ENCODE data around the gene SF3B4.

The SF3B4 gene

DNA sequence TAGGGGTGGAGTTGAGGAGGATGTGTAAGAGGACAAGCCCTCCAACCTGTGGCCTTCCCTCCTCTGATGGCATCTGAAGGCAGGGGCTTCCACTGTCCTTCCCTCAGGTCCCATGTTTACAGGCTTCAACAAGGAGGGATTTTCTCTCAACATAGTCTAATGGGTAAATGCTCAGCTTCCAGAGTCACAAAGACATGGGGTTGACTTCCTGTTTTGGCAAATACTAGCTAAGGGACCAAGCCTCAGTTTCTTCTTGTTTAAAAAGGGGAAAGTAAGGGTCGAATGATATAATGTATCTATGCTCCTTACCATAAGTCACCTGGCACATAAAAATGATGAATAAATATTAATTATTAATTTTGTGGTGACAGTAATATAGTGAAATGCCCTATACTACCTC is 13.1 kb downstream of the SF3B4 start:
- ChIA-PET POLR2A (interaction anchor here (2.4 to 2.7 kb wide), 2 partner anchors 14 to 27 kb away, joined by 13 to 23 read pairs; a partner anchor contains a TSS), CTCF (interaction anchor here (0.5 kb wide), 1 partner anchor 271 kb away, joined by 3 read pairs; no protein-coding TSS in a partner anchor)
- no peak for TF ChIP-seq SP1 (IDR thresholded peaks at IDR 0.05)
- no peak for TF ChIP-seq SUZ12 (IDR thresholded peaks at IDR 0.05)
- TF ChIP-seq, protein P1, sequence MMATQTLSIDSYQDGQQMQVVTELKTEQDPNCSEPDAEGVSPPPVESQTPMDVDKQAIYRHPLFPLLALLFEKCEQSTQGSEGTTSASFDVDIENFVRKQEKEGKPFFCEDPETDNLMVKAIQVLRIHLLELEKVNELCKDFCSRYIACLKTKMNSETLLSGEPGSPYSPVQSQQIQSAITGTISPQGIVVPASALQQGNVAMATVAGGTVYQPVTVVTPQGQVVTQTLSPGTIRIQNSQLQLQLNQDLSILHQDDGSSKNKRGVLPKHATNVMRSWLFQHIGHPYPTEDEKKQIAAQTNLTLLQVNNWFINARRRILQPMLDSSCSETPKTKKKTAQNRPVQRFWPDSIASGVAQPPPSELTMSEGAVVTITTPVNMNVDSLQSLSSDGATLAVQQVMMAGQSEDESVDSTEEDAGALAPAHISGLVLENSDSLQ (IDR thresholded peaks at IDR 0.05), result no peak
- TF ChIP-seq HDGF (IDR thresholded peaks at IDR 0.05; ENCODE audit: borderline replicate concordance), result no peak
- no peak for TF ChIP-seq BHLHE40 (IDR thresholded peaks at IDR 0.05; ENCODE audit: borderline replicate concordance)
- no peak for TF ChIP-seq LEF1 (IDR thresholded peaks at IDR 0.05; ENCODE audit: borderline replicate concordance)
- no peak for TF ChIP-seq FOXK2 (IDR thresholded peaks at IDR 0.05)
- no peak for TF ChIP-seq ZNF384 (IDR thresholded peaks at IDR 0.05)
- TF ChIP-seq TARDBP (IDR thresholded peaks at IDR 0.05), result no peak
- no peak for TF ChIP-seq L3MBTL2 (conservative IDR thresholded peaks at IDR 0.05)
- TF ChIP-seq FOXA1 (IDR thresholded peaks at IDR 0.05), result no peak
- TF ChIP-seq ARNT (IDR thresholded peaks at IDR 0.05), result no peak
- no peak for TF ChIP-seq FOXM1 (IDR thresholded peaks at IDR 0.05; ENCODE audit: borderline replicate concordance)
- TF ChIP-seq ELF4 (IDR thresholded peaks at IDR 0.05), result no peak
- no peak for TF ChIP-seq CTBP1 (IDR thresholded peaks at IDR 0.05; ENCODE audit: borderline replicate concordance)
- no peak for TF ChIP-seq NFRKB (IDR thresholded peaks at IDR 0.05)
- no peak for DNase-seq (ENCODE audit: extremely low spot score)

DNA sequence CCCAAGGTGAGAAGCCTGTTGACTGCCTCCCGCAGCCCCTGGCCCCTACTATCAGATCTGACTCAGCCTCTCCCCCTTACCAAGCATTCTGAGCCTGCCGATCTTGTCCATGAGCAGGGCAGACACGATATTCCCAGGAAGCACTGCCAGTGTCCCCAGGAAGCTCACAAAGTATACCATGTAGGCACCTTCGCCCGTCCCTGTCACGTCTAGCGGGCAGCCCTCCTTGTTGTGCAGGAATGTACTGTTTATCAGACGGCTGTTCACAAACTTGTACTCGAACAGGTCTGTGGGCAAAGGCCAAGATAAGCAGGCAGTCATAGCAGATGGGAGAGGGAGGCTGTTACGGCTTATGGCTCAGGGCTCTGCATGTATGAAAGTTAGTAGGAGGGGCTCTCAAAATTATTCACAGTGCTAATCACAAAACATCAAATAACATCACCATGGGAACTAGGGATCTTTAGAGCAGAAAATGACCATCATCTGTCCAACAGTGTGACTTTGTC is 21.0 kb downstream of the SF3B4 start:
- ChIA-PET CTCF (no interaction called here), POLR2A (interaction anchor here (1.1 kb wide), 1 partner anchor 27 kb away, joined by 3 read pairs; no protein-coding TSS in a partner anchor)
- TF ChIP-seq ZNF384 (IDR thresholded peaks at IDR 0.05) (no peak), TARDBP (IDR thresholded peaks at IDR 0.05) (no peak), L3MBTL2 (conservative IDR thresholded peaks at IDR 0.05) (no peak)
- TF ChIP-seq, protein P1 (IDR thresholded peaks at IDR 0.05), result no peak
- peak; percentile 4 for DNase-seq (ENCODE audit: extremely low spot score)

DNA sequence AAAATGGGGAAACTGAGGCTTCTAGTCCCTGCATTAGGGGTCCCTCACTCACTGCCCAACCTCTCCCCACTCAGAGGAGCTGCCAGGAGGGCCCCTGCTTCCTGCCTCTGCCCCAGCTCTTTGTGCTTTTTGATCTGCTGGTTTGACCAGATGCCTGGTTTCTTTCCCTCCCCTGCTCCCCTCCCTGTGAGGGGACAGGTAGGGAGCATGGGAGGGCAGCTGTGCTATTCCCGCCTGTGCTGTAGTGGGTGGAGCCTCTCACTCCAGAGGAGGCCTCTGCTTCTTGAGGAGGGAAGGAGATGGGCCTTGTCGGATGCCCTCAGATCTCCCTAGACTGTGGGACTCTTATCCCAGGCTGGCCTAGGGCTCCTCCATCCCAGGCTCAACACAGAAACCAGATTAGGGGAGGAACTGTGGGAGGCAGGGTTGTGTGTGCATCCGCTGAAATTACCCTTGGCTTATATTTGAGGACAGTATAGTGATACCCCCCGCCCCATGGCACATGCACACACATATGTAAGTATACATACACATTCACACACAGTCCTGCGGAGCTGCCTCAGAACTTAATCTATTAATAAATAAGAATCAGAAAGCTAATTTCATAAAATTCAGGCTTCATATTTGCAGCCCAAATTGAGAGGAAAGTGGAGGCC is 23.6 kb downstream of the SF3B4 start:
- POLR2A ChIA-PET, result interaction anchor here (1.1 to 2.3 kb wide), 3 partner anchors 14 to 24 kb away, joined by 5 to 14 read pairs (median 5); a partner anchor contains a TSS
- CTCF ChIA-PET, result no interaction called here
- no peak for DNase-seq (ENCODE audit: extremely low spot score)
- TF ChIP-seq, protein P1 (IDR thresholded peaks at IDR 0.05), result no peak
- TF ChIP-seq BHLHE40 (IDR thresholded peaks at IDR 0.05; ENCODE audit: borderline replicate concordance) (no peak), HDGF (IDR thresholded peaks at IDR 0.05; ENCODE audit: borderline replicate concordance) (no peak), FOXA1 (IDR thresholded peaks at IDR 0.05) (no peak), ELF4 (IDR thresholded peaks at IDR 0.05) (no peak), LEF1 (IDR thresholded peaks at IDR 0.05; ENCODE audit: borderline replicate concordance) (no peak), ARNT (IDR thresholded peaks at IDR 0.05) (no peak), NFRKB (IDR thresholded peaks at IDR 0.05) (no peak), L3MBTL2 (conservative IDR thresholded peaks at IDR 0.05) (no peak), ZNF384 (IDR thresholded peaks at IDR 0.05) (no peak)

DNA sequence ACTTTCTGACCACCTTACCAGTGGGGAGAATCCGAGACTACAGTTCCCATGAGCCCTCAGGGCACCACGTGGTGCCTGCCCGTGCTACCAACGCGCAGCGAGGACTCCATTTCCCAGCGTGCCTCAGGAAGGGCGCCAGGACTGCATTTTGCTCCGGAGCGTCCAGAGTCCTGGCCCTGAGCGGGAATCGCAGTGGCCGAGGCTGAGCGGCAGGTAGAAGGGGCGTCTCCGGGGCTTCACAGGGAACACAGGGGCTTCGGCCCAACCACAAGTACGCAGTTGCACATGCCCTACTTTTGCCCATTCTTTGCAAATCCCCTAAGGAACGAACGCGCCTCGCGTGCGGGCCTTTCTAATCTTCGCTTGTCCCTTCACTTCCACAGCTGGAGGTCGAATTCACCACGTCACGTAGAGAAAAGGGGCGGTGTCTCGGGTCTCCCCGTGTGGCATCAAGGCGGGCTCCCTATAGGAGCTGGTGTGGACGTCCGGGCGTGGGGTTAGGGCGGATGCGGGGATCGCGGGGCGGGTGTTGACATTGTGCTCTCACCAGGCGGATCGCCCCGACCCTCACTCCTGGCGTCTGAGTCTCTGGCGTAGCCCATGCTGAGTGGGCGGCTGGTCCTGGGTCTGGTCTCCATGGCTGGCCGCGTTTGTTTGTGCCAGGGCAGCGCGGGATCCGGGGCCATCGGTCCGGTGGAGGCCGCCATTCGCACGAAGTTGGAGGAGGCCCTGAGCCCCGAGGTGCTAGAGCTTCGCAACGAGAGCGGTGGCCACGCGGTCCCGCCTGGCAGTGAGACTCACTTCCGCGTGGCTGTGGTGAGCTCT is 27.9 kb downstream of the SF3B4 start, which contains the start of gene BOLA1:
Gene BOLA1 (plus strand): TSS at position 109 of the 825 bp plus-strand sequence. CDS start 492 bp downstream, at position 601.
- POLR2A ChIA-PET, result interaction anchor here (0.5 to 3.4 kb wide), 5 partner anchors 12 to 247 kb away, joined by 3 to 45 read pairs (median 3); a partner anchor contains a TSS
- CTCF ChIA-PET, result interaction anchor here (0.6 to 0.7 kb wide), 2 partner anchors 8 to 11 kb away, joined by 3 to 4 read pairs; no protein-coding TSS in a partner anchor
- TF ChIP-seq ARNT (IDR thresholded peaks at IDR 0.05), result no peak
- TF ChIP-seq FOXM1 (IDR thresholded peaks at IDR 0.05; ENCODE audit: borderline replicate concordance), result no peak
- TF ChIP-seq L3MBTL2 (conservative IDR thresholded peaks at IDR 0.05), result peak; percentile 95
- peak; percentile 84 for TF ChIP-seq SUZ12 (IDR thresholded peaks at IDR 0.05)
- TF ChIP-seq HDGF (IDR thresholded peaks at IDR 0.05; ENCODE audit: borderline replicate concordance), result no peak
- TF ChIP-seq NFRKB (IDR thresholded peaks at IDR 0.05), result no peak
- TF ChIP-seq ELF4 (IDR thresholded peaks at IDR 0.05), result peak; percentile 93
- no peak; the same call in 1 of the 2 replicates for TF ChIP-seq CTBP1 (IDR thresholded peaks at IDR 0.05; ENCODE audit: borderline replicate concordance)
- no peak for TF ChIP-seq LEF1 (IDR thresholded peaks at IDR 0.05; ENCODE audit: borderline replicate concordance)
- peak; percentile 97 for DNase-seq (ENCODE audit: extremely low spot score)

DNA sequence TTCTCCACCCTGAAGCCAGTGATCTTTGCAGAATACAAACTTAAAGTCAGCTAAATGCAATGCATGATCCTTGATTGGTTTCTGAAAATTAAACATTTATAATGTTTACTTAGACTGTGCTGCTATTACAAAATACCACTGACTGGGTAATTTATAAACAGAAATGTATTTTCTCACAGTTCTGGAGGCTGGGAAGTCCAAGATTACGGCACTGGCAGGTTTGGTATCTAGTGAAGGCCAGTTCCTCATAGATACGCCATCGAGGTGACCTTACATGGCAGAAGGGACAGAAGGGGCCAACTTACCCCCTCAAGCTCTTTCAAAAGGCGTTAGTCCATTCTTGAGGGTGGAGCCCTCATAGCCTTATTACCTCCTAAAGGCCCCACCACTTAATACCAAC is 31.0 kb downstream of the SF3B4 start:
- CTCF ChIA-PET, result no interaction called here
- no peak for TF ChIP-seq LEF1 (IDR thresholded peaks at IDR 0.05; ENCODE audit: borderline replicate concordance)
- no peak for TF ChIP-seq CTBP1 (IDR thresholded peaks at IDR 0.05; ENCODE audit: borderline replicate concordance)
- TF ChIP-seq FOXA1 (IDR thresholded peaks at IDR 0.05), result no peak
- no peak for TF ChIP-seq ARNT (IDR thresholded peaks at IDR 0.05)
- TF ChIP-seq HDGF (IDR thresholded peaks at IDR 0.05; ENCODE audit: borderline replicate concordance), result no peak
- no peak for TF ChIP-seq ZNF384 (IDR thresholded peaks at IDR 0.05)
- no peak for TF ChIP-seq BHLHE40 (IDR thresholded peaks at IDR 0.05; ENCODE audit: borderline replicate concordance)
- no peak for TF ChIP-seq L3MBTL2 (conservative IDR thresholded peaks at IDR 0.05)
- no peak for TF ChIP-seq SP1 (IDR thresholded peaks at IDR 0.05)
- TF ChIP-seq FOXM1 (IDR thresholded peaks at IDR 0.05; ENCODE audit: borderline replicate concordance), result no peak
- TF ChIP-seq ELF4 (IDR thresholded peaks at IDR 0.05), result no peak
- no peak for TF ChIP-seq TARDBP (IDR thresholded peaks at IDR 0.05)
- no peak for DNase-seq (ENCODE audit: extremely low spot score)
- POLR2A ChIA-PET, result interaction anchor here (1.0 to 1.4 kb wide), 2 partner anchors 9 to 32 kb away, joined by 3 read pairs; no protein-coding TSS in a partner anchor

Data from HEK293T (cell line).